Cardiac fibroblast (primary cell): ENCODE data around the gene MCM8.

Experiments used
- DNase-seq, 2 donors: peaks; one replicate each; pipeline versions ENCODE4 v3.0.0 to v3.0.0-alpha.2; 2010; ENCODE audit warnings: low read depth in 2 of 2
- H3K4me3 ChIP-seq, 2 donors: replicated peaks in 1 of 2; 1 replicate in 1 of 2; 2 replicates in 1 of 2; pipeline ENCODE4 v1.5.1; 2011; ENCODE audit warnings: low read depth in 2 of 2, low read length in 2 of 2, mild to moderate bottlenecking in 2 of 2, moderate library complexity in 1 of 2
- CTCF ChIP-seq: IDR thresholded peaks from one replicate; pipeline ENCODE4 v1.5.1; 2011; ENCODE audit warnings: low read depth, mild to moderate bottlenecking, low read length, inconsistent platforms

Gene MCM8

GRCh38 chr20:6007529-6008103 lies 57.2 kb downstream of the MCM8 start:
- DNase-seq = no peak
- H3K4me3 ChIP-seq = peak overlapping the region; percentile 65 to 76
- no peak for TF ChIP-seq CTCF

- DNase-seq = peak; percentile 97 to 98
- H3K4me3 ChIP-seq = peak overlapping the region in 1 of 2 donors; percentile 76
Observed at GRCh38 chr20:6008254-6008653, 57.8 kb downstream of the MCM8 start.

DNA sequence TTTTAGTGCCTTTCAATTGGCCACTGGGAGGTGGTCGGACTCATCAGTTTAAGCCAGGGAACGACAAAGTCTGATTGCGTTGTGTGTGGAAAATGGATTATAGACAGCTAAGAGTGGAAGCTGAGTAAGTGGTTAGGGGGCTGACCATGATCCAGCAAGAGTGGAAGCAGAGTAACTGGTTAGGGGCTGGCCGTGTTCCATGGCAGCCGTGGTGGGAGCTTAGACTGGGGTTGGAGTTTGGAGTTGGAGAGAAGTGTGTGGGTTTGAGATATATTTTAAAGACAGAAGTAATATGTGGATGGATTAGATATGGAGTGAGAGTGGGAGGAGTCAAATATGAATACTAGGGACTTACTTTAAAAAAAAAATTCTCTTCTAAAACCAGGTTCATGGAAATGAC lies 61.7 kb downstream of the MCM8 start:
- TF ChIP-seq CTCF = no peak
- H3K4me3 ChIP-seq = no peak overlapping the region
- no peak for DNase-seq

More at GRCh38 chr20:6008254-6008653, 57.8 kb downstream of the MCM8 start:
- TF ChIP-seq CTCF = no peak

DNA sequence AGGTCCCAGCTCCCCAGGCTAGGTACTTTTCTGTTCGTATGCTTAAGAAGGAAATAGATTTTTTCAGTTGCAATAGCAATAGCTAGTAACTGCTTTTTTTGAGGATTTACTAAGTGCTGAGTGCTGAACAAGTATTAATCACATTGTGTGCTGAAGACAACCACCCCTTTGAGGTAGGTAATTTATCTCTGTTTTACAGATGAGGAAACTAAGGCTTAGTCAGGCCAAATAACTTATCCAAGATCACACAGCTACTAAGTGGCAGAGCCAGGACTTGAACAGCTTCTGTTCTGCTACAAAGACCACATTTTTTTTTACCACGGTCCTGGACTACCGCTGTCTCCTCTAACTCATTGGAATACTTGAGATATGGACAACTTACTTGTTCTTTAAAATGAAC lies 63.6 kb downstream of the MCM8 start:
- H3K4me3 ChIP-seq = no peak overlapping the region
- no peak for DNase-seq
- TF ChIP-seq CTCF = no peak

GRCh38 chr20:6014957-6015356 lies 64.5 kb downstream of the MCM8 start:
- DNase-seq = no peak
- no peak overlapping the region for H3K4me3 ChIP-seq
- no peak for TF ChIP-seq CTCF

DNA sequence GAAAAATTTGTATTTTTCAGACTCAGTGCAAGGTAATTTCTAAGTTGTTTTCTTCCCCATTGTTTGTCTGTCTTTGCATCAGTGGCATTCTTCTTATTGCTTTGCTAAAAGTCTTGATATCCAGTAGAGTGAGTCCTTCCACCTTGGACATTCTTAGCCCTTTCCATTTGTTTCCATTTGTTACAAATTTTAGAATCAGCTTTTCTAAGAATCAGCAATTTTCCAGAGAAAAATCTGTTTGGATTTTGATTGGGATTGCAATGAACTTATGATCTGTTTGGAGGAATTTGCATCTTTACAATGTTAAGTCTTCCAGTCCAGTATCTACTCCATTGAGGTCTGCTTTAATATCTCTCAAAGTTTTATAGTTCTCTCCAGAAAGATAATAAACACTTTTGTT lies 67.0 kb downstream of the MCM8 start:
- TF ChIP-seq CTCF = no peak
- no peak overlapping the region for H3K4me3 ChIP-seq
- DNase-seq = no peak

DNA sequence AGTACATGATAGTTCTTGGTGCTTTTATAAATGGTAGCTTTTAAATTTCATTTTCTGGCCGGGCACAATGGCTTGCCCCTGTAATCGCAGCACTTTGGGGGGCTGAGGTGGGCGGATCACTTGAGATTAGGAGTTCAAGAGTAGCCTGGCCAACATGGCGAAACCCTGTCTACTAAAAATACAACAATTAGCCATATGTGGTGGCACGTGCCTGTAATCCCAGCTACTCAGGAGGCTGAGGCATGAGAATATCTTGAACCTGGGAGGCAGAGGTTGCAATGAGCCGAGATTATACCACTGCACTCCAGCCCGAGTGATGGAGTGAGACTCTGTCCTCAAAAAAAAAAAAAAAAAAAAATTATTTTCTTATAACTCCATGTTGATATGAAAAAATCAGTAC lies 67.4 kb downstream of the MCM8 start:
- DNase-seq = no peak
- no peak for TF ChIP-seq CTCF
- no peak overlapping the region for H3K4me3 ChIP-seq
